CD14-positive monocyte (primary cell): ENCODE measurements around the gene ARV1. TPM values are rescaled to one million over a fixed set of nuclear protein-coding genes. Genes with fewer than 3 reads are reported as not detected.

Experiments used
- DNase-seq, 3 donors: peaks; one replicate each; pipeline ENCODE4 v3.0.0-alpha.2; 2011 to 2022
- H2AFZ ChIP-seq: 2 replicates; pipeline ENCODE4 v1.6.0; 2012; ENCODE audit warnings: mild to moderate bottlenecking, low read depth, low read length, inconsistent platforms; ENCODE audit not compliant: insufficient read depth, poor library complexity, severe bottlenecking
- H3K27ac ChIP-seq, 2 donors: 1 replicate in 1 of 2; 2 replicates in 1 of 2; pipeline ENCODE4 v1.5.1; 2012 to 2013; ENCODE audit warnings: low read length in 2 of 2, control low read depth in 1 of 2, inconsistent platforms in 1 of 2, low read depth in 1 of 2, mild to moderate bottlenecking in 1 of 2
- H3K27me3 ChIP-seq, 2 donors: one replicate each; pipeline versions ENCODE4 v1.6.0 to v1.6.1; 2011 to 2013; ENCODE audit warnings: low read length in 2 of 2; ENCODE audit not compliant: control insufficient read depth in 2 of 2, insufficient read depth in 2 of 2
- H3K36me3 ChIP-seq, 2 donors: replicated peaks in 1 of 2; 1 replicate in 1 of 2; 2 replicates in 1 of 2; pipeline versions ENCODE4 v1.5.1 to v1.6.1; 2012 to 2013; ENCODE audit warnings: low read length in 2 of 2, control low read depth in 1 of 2, inconsistent platforms in 1 of 2, mild to moderate bottlenecking in 1 of 2; ENCODE audit not compliant: insufficient read depth in 2 of 2, control insufficient read depth in 1 of 2
- H3K4me1 ChIP-seq, 2 donors: 1 replicate in 1 of 2; 2 replicates in 1 of 2; pipeline versions ENCODE4 v1.5.1 to v1.6.1; 2012 to 2013; ENCODE audit warnings: low read length in 2 of 2, control low read depth in 1 of 2, inconsistent platforms in 1 of 2, mild to moderate bottlenecking in 1 of 2, moderate library complexity in 1 of 2; ENCODE audit not compliant: insufficient read depth in 2 of 2, control insufficient read depth in 1 of 2
- H3K4me2 ChIP-seq: replicated peaks from 2 replicates; pipeline ENCODE3; 2012; ENCODE audit warnings: low read length, moderate library complexity, mild to moderate bottlenecking; ENCODE audit not compliant: poor library complexity, severe bottlenecking; ENCODE audit errors: extremely low read depth
- H3K4me3 ChIP-seq, 3 experiments: fragments of 200-600 bp in 1 of 3; sonication (generic) in 1 of 3; replicated peaks in 1 of 3; 1 replicate in 2 of 3; 2 replicates in 1 of 3; pipeline ENCODE4 v1.5.1; 2011 to 2013; ENCODE audit warnings: low read length in 3 of 3, mild to moderate bottlenecking in 3 of 3, control low read depth in 2 of 3, low read depth in 2 of 3, inconsistent platforms in 1 of 3, moderate library complexity in 1 of 3
- H3K79me2 ChIP-seq: 2 replicates; pipeline ENCODE4 v1.6.0; 2012; ENCODE audit warnings: mild to moderate bottlenecking, control low read depth, inconsistent platforms, low read length, moderate library complexity; ENCODE audit not compliant: insufficient read depth
- H3K9ac ChIP-seq: 2 replicates; pipeline ENCODE4 v1.6.0; 2017; ENCODE audit warnings: low read length, mild to moderate bottlenecking; ENCODE audit not compliant: insufficient read depth, poor library complexity, severe bottlenecking
- H3K9me3 ChIP-seq, 2 donors: replicated peaks in 1 of 2; 1 replicate in 1 of 2; 2 replicates in 1 of 2; pipeline versions ENCODE4 v1.5.1 to v1.6.1; 2012 to 2013; ENCODE audit warnings: low read length in 2 of 2, control low read depth in 1 of 2; ENCODE audit not compliant: control insufficient read depth in 1 of 2, insufficient read depth in 1 of 2
- H4K20me1 ChIP-seq: 2 replicates; pipeline ENCODE4 v1.6.0; 2012; ENCODE audit warnings: mild to moderate bottlenecking, low read length, control low read depth, moderate library complexity; ENCODE audit not compliant: insufficient read depth
- H3K27ac Mint-ChIP-seq, 7 donors: one replicate each; pipeline ENCODE4 v1.8.0; 2020; ENCODE audit warnings: mild to moderate bottlenecking in 7 of 7, mixed read lengths in 7 of 7, moderate library complexity in 6 of 7, inconsistent platforms in 2 of 7
- H3K27me3 Mint-ChIP-seq, 3 donors: one replicate each; pipeline ENCODE4 v1.8.0; 2021 to 2022; ENCODE audit warnings: low read depth in 3 of 3, mild to moderate bottlenecking in 3 of 3, mixed read lengths in 3 of 3, moderate library complexity in 3 of 3, inconsistent platforms in 1 of 3
- H3K36me3 Mint-ChIP-seq, 2 donors: one replicate each; pipeline ENCODE4 v1.8.0; 2020; ENCODE audit warnings: mixed read lengths in 2 of 2, inconsistent platforms in 1 of 2, mild to moderate bottlenecking in 1 of 2
- H3K4me1 Mint-ChIP-seq: one replicate; pipeline ENCODE4 v1.8.0; 2020; ENCODE audit warnings: mild to moderate bottlenecking, mixed read lengths
- H3K4me3 Mint-ChIP-seq, 2 donors: one replicate each; pipeline ENCODE4 v1.8.0; 2020; ENCODE audit warnings: mild to moderate bottlenecking in 2 of 2, mixed read lengths in 2 of 2, moderate library complexity in 1 of 2
- H3K9me3 Mint-ChIP-seq, 7 donors: one replicate each; pipeline ENCODE4 v1.8.0; 2020 to 2022; ENCODE audit warnings: mixed read lengths in 7 of 7, mild to moderate bottlenecking in 6 of 7, moderate library complexity in 6 of 7, inconsistent platforms in 2 of 7
- WGBS: methylation state at CpG from one replicate; pipeline ENCODE4 v1.1.5; 2013; ENCODE audit warnings: missing lambda C conversion rate; ENCODE audit not compliant: insufficient coverage; 5-methylcytosine and 5-hydroxymethylcytosine counted together
- intact Hi-C, 2 donors: fragments of 100-400 bp; cut with micrococcal nuclease; formaldehyde crosslinking; loops; one replicate each; pipeline versions ENCODE4 v1.15.0 to v1.15.1; 2023
- polyA plus RNA-seq, 3 donors: library from polyadenylated mRNA; depleted of rRNA in 1 of 3; unstranded in 2 of 3; stranded (reverse) in 1 of 3; fragments of 300-500 nt in 2 of 3; fragments of >200 nt in 1 of 3; fragmentation: Illumina TruSeq in 2 of 3; gene quantifications; 1 replicate in 2 of 3; 2 replicates in 1 of 3; pipeline ENCODE4 v1.2.3, GENCODE V29; 2012 to 2021
- TF ChIP-seq, protein P1 (sequence below): fragments of 200-600 bp; IDR thresholded peaks from one replicate; pipeline ENCODE4 v1.8.0; 2022; ENCODE audit warnings: antibody characterized with exemption, mild to moderate bottlenecking

ARV1 gene
- polyA plus RNA-seq, 3 donors: 7.7 to 19.2 (median 15.0) TPM

DNA sequence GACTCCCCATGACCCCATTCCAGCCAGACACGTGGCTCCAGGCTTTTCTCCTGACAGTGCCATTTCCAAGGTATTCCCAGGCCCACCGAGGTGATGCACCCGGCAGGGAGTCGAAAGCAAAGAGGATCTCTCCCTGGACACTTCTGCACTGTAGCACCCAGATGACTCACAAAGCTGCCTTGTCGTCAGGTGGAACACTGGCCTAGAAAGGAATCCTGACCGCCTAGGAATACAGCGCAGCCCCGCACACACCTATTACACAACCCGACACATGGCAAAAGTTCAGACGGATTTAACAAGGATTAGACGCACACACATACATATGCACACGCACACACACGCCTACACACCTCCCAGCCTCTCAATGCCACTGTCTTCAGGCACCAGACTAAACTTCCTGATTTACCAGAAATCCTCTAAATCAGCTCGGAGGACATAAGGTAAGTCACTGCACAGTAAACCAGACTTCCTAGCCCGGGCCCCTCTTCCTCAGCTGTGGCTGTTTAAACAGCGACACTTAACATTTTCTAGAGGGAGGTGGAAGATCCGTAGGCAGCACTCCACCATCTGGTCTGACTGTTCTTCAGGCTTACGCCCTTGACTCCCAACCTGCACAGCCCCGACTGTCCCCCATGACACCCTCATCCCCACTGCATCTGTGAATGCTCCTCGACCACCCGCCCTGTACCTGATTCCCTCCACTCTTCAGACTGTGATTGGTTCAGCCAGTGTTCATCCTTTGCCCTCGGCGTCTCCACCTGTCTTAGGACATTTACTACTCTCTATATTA, 48.4 kb downstream of the ARV1 start:
- no peak overlapping the region for H3K4me3 ChIP-seq
- TF ChIP-seq, protein P1, sequence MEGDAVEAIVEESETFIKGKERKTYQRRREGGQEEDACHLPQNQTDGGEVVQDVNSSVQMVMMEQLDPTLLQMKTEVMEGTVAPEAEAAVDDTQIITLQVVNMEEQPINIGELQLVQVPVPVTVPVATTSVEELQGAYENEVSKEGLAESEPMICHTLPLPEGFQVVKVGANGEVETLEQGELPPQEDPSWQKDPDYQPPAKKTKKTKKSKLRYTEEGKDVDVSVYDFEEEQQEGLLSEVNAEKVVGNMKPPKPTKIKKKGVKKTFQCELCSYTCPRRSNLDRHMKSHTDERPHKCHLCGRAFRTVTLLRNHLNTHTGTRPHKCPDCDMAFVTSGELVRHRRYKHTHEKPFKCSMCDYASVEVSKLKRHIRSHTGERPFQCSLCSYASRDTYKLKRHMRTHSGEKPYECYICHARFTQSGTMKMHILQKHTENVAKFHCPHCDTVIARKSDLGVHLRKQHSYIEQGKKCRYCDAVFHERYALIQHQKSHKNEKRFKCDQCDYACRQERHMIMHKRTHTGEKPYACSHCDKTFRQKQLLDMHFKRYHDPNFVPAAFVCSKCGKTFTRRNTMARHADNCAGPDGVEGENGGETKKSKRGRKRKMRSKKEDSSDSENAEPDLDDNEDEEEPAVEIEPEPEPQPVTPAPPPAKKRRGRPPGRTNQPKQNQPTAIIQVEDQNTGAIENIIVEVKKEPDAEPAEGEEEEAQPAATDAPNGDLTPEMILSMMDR: no peak
- Mint-ChIP-seq H3K27me3 (peaks cover 2 to 12% (median 2%) of the 10 kb centered on the region in 3 donors), H3K36me3 (peaks cover 6 to 9% of the 10 kb centered on the region in 2 donors), H3K27ac (peak overlapping the region in 2 of 7 donors; percentile 6 to 26), H3K4me1 (peaks cover 16% of the 10 kb centered on the region), H3K4me3 (peak overlapping the region in 1 of 2 donors; percentile 13), H3K9me3 (peaks cover 0 to 2% (median 0%) of the 10 kb centered on the region in 7 donors)
- peaks cover 9 to 11% of the 10 kb centered on the region in 2 donors for H3K4me1 ChIP-seq
- H3K79me2 ChIP-seq: no peaks in the 10 kb centered on the region
- intact Hi-C loops: no loop called here
- 90% methylated on average over 20 of the region's 23 CpGs for WGBS
- no peak overlapping the region for H3K27ac ChIP-seq
- H3K4me2 ChIP-seq: no peak overlapping the region
- DNase-seq: no peak
- no peak overlapping the region for H3K9ac ChIP-seq
- no peak overlapping the region for H2AFZ ChIP-seq
- H4K20me1 ChIP-seq: no peaks in the 10 kb centered on the region
- H3K9me3 ChIP-seq: no peaks in the 10 kb centered on the region
- no peaks in the 10 kb centered on the region for H3K27me3 ChIP-seq
- H3K36me3 ChIP-seq: no peaks in the 10 kb centered on the region

DNA sequence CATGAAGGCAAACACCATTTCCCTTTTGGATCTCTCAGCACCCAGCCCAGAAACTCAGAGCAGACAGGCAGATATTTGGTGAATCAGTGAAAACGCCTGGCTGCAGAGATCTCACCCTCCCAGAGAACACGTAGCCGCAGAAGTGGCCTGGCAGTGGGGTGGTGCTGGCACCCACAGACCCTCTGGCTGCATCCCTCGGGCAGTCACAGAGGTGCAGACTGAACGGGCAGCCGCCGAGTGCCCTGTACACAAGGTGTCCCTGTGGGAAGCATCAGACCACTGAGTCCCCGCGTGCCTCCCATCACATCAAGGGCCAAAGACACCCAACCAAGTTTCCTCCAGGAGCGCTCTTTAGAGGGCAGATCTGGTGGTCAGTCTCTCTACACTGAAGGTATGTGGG, 49.1 kb downstream of the ARV1 start:
- no peaks in the 10 kb centered on the region for H4K20me1 ChIP-seq
- H3K27me3 Mint-ChIP-seq: peaks cover 2 to 12% (median 2%) of the 10 kb centered on the region in 3 donors
- peak overlapping the region; percentile 64 for H2AFZ ChIP-seq
- H3K4me3 ChIP-seq: no peak overlapping the region
- H3K36me3 Mint-ChIP-seq: peaks cover 6 to 9% of the 10 kb centered on the region in 2 donors
- H3K9me3 ChIP-seq: no peaks in the 10 kb centered on the region
- peaks cover 20% of the 10 kb centered on the region for H3K4me1 Mint-ChIP-seq
- peaks cover 0 to 2% (median 0%) of the 10 kb centered on the region in 7 donors for H3K9me3 Mint-ChIP-seq
- peak overlapping the region; percentile 77 to 91 for H3K4me3 Mint-ChIP-seq
- intact Hi-C loops: no loop called here
- peak overlapping the region; percentile 41 for H3K4me2 ChIP-seq
- TF ChIP-seq, protein P1: no peak
- no peak overlapping the region for H3K9ac ChIP-seq
- no peaks in the 10 kb centered on the region for H3K27me3 ChIP-seq
- no peaks in the 10 kb centered on the region for H3K79me2 ChIP-seq
- H3K4me1 ChIP-seq: peaks cover 14 to 16% of the 10 kb centered on the region in 2 donors
- no peaks in the 10 kb centered on the region for H3K36me3 ChIP-seq
- no peak overlapping the region for H3K27ac ChIP-seq
- no peak for DNase-seq
- H3K27ac Mint-ChIP-seq: no peak overlapping the region
- WGBS: 98% methylated on average over 5 of the region's 10 CpGs
